Activated CD8-positive, alpha-beta memory T cell treated with anti-CD3 and anti-CD28 coated beads, Interleukin-2, amount 50 U/mL, for 24 hours (primary cell): Measurements from ENCODE around the gene ENTPD2.
"Not testable (repeated sequence)": the region's sequence is repeated elsewhere in the genome, so short reads cannot be mapped to it uniquely, and the experiment has no call there.

ENCODE experiments used
- DNase-seq: peaks from one replicate; pipeline ENCODE4 v3.0.0-alpha.2; 2020; ENCODE audit errors: extremely low read depth

The ENTPD2 gene

DNA sequence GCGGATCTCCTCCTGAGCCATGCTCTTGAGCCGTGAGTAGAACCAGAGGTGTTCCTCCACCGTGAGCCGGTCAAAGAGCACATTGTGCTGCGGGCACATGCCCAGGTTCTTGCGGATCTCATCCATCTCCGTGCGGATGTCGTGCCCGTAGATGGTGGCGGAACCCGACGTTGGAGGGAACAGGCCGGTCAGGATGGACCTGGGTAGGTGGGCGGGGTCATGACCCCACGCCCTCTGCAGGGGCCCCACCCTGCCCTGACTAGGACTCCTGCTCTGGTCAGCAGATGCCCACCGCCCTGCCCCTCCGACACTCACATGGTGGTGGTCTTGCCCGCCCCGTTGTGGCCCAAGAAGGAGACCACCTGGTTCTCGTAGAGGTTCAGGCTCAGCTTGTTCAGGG lies 37.9 kb downstream of the ENTPD2 start:
- no peak for DNase-seq

DNA sequence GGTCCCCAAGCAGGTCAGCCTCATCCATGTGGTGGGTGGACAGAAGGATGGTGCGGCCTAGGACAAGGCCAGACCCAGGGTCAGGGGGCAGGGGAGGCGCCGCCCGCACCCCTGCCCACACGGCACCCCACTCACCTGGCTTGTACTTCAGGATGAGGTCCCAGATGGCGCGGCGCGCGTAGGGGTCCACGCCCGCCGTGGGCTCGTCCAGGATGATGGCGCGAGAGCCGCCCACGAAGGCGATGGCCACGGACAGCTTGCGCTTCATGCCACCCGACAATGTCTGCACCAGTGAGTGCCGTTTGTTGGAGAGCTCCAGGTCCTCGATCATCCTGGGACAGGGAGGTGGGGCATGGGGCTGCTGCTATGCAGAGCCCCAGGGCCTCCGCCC lies 38.3 kb downstream of the ENTPD2 start:
- DNase-seq: no peak

DNA sequence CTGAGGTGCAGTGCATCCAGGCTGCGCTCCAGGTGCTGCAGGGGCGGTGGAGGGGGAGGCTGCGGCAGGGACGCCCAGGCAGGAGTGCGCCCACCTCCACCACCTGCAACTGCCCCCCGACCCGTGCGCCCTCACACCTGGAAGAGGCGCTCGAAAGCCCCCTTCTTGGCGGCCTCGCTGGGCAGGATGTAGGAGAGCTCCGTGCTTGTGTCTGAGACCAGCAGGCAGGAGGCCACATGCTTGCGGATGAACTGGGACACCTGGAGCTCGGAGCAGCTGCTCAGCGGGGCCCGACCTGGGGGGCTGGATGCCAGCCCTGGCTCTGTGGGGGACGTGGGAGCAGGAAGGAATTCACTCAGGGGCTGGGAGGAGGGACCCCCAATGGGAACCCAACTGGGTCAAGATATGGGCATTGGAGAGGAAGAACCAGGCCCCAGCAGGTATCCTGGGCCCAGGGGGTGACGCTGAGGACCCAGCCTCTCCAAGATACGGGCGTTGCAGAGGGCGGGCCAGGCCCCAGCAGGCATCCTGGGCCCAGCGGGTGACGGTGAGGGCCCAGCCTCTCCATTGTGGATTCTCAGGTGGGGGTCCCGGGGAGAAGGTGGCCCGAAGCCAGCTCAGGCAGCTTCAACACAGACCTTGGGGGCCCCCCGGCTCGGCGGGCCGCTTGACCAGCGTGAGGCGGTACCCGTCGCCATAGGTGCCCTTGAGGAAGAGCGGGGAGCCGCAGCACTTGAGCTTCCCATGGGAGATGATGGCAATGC lies 38.9 kb downstream of the ENTPD2 start:
- no peak for DNase-seq

DNA sequence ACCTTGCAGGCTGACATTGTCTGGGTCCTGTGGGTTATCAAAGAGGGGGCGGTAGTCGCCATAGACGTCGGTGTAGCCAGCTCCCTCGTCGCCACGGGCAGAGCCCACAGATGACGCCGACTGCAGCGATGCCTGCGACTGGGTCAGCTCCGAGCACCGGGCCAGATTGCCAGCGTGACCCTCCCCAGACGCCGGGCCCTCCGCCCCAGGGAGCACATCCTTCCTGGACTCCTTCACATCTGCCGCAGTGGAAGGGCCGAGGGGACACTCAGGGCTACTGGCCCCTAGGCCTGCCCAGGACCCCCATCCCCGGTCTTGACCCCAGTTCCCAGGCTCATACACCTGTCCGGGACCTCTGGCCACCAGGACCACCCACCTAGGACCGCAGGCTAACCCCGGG lies 39.7 kb downstream of the ENTPD2 start:
- DNase-seq: no peak

DNA sequence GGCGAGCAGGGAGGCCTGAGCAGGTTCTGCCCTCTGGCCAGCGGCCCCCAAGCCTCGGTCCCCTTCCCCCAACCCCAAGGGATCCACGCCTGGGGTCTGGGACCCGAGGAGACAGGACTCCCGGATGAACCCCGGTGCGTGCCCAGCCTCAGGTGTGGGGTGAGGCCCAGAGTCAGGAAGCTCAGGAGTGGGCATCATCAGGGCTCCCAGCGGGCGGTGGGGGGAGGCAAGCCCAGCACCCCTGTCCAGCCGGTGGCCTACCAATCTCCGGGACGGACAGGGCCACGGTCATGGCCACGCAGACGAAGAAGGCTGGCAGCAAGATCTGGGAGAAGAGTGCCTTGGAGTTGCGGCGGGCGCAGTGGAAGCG lies 40.3 kb downstream of the ENTPD2 start:
- no peak for DNase-seq

DNA sequence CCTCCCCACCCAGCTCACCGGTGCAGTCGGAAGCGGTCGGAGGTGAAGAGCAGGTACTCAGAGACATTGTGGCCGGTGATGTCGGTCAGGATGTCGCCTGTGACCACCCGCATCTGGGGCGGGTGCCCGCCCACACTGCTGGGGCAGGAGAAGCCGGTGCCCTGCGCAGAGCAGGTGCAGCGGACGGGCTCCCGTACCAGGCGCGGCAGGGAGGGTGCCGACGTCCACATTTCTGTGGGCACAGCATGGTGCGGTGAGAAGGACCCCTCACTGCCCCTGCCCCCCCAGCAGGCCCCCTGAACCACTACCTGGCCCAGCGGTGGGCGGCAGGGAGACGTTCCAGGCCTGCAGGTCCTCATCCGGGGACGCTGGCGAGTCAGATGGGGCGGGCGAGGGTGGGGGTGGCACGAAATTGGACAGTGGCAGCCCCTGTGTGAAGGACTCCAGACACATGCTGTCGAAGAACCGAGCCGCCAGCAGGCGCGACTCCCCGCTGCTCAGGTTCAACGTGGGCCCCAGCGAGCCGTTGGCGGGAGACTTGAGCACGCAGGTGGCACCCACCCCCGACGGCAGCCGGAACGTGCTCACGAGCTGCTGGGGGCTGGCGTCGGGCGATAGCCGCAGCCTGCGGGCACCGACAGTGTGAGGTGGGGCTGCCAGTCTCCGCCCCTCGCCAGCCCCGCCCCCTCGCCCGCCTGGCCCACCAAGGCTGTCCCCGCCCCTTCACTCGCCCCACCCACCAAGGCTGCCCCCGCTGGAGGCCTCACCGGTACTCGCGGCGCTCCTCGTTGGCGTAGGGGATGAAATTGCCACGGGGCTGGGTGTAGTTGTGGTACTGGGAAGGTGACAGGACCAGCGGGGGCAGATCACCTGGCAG lies 40.9 kb downstream of the ENTPD2 start:
- no peak for DNase-seq

DNA sequence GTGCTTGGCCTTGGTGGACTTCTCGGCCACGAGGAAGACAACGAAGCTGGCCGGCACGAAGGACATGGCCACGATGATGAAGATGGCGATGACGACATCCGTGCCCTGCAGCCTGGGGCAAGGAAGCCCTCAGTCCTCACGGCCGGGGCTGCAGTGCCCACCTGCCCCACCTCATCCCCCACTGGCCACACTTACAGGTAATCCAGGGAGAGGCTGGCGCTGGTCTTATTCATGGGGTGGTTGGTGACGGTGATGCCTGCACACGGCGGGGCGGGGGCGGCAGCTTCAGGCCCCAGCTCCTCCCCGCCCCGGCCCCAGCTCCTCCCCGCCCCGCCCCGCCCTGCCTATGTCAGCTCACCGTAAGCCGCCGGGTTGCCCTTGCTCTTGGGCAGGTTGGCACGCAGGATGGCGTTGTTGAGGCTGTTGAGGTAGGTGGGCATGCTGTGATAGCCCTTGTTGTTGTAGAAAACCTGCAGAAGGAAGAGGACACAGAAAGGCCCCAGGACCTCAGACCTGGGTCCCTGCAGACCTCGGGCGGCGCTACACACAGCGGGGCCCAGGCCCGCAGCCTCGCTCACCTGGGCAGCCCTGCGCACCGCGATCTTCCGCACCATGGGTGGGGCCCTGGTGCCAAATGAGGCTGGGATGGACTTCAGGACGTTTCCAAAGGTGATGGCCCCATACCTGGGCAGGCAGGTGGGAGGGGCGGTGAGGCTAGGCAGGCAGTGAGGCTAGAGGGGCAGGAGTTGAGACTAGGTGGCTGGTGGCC lies 41.8 kb downstream of the ENTPD2 start:
- no peak for DNase-seq

DNA sequence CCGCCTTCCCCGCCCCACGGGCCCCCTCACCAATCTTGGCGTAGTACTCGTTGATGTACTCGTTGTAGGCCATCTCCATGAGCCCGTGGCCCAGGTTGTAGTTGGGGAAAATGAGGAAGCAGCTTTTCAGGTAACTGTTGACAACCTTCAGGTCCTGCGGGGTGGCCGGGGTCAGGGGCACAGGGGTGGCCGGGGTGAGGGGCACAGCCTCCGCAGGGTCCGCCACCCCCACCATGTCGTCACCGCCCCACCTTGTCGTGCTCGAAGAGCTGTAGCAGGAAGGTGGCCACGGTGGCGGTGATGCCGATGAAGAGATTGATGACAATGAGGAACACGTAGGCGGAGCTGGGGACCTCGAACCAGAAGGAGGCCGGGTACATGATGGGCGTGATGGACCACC lies 42.7 kb downstream of the ENTPD2 start:
- no peak for DNase-seq

DNA sequence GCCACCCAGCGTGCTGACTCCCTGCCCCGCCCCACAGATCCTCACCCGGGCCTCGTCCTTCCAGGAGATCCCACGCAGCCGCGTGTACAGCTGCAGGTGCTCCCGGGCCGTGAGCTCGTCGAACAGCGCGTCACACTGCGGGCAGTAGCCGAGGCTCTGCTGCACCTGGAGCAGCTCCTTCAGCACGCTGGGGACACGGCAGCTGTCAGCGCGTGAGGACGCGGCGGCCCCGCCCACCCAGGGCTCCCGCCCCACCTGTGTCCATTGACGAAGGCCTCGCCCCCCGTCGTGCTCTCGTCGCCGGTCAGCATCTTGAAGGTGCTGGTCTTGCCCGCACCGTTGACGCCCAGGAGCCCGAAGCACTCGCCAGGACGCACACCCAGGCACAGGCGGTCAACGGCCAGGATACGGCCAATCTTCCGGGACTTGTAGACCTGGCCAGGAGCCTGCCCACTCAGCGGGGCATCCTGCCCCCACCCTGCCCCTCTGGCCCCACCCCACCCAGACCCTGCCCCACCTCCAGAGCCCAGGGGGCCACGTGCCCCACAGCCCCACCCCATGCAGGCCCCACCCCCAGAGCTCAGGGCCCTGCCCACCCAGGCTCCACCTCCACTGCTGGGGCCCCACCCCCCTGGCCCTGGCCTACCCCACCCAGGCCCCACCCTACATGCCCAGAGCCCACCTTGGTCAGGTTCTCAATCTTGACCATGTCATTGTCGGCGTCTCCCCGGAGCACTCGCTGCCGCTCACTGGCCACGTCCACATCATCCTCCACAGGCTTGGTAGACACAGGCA lies 43.7 kb downstream of the ENTPD2 start:
- DNase-seq: no peak

DNA sequence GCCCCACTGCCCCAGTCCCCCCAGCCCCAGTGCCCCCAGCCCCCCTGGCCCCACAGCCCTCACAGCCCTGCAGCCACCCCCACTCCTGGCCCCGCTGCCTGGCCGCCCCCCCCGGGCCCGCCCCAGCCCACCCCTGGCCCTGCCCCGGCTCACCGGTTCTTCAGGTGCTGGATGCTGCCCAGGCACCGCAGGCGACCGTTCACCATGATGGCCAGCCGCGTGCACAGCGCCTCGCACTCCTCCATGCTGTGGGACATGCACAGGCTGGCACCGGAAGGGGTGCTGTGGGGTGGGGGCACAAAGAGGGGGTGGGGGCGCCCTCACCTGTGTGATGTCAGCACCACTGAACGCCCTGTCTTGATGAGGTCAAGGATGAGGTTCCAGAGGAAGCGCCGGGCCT lies 44.6 kb downstream of the ENTPD2 start:
- no peak for DNase-seq

DNA sequence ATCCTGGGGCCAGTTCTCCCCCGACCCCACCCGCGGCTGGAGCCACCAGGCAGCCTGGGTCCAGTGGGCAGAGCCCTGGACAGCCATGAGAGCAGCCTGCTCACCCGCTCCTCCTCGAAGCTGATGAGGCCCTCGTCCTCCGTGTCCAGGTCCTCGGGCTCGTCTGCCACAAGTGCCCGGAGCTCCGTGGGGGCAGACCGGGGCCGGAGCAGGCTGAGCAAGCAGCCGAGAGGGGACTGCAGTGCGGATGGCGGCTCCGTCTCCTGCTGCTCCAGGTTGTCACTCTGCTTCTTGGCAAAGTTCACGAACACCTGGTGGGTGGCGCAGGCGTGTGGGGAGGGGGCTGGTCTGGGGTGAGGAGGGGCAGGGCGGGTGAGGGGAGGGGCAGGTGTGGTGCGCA lies 45.5 kb downstream of the ENTPD2 start:
- DNase-seq: no peak

DNA sequence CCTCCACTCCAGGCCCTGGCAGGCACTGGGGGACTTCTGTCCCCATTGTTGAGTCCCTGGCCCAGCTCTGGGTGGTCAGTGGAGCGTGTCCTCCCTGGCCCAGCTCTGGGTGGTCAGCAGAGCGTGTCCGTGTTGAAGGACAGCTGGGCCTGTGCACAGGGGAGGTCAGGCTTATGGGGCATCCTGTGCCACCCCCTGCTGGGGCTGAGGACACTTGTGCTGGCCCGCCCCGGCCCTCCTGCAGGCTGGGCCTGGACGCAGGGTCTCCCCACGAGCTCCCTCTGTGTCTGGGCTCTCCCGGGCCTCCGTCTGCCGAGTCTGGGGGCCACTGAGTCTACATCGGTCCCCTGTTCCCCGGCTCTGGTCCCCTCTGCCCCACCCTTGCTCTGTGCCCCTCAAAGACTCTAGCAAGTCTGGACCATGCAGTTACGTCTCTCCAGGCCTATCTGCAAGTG lies 46.0 kb downstream of the ENTPD2 start:
- no peak for DNase-seq

DNA sequence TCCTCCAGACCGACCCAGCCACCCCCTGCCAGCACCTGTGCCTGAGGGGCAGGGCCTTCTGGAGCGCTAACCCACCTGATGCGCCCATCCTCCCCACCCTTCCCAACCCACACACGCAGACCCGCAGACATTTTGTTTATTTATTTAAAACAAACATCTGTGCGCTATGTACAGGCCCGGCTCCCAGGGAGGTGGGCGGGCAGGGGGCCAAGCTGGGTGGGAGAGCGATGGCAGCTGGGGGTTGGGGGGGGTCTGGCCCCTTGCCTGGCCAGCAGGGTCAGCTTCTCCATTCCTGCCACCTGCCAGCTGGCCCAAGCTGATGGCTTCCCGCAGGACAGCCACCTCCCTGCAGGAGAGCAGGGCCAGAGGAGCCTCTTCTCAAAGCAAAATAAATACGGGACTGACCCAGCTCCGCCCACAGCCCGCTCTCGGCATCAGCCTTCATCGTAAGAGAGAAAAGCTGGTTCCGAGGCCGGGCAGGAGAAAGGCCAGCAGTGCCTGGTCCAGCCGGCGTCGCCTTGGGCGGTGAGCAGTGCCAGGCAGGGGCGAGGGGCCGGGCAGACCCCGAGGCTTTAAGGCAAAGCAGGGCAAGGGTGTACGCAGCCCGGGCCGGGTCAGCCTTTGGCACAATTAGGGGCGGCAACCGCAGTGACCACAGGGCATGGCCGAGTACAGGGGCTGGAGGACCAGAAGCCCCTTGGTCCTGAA lies 46.6 kb downstream of the ENTPD2 start:
- no peak for DNase-seq

DNA sequence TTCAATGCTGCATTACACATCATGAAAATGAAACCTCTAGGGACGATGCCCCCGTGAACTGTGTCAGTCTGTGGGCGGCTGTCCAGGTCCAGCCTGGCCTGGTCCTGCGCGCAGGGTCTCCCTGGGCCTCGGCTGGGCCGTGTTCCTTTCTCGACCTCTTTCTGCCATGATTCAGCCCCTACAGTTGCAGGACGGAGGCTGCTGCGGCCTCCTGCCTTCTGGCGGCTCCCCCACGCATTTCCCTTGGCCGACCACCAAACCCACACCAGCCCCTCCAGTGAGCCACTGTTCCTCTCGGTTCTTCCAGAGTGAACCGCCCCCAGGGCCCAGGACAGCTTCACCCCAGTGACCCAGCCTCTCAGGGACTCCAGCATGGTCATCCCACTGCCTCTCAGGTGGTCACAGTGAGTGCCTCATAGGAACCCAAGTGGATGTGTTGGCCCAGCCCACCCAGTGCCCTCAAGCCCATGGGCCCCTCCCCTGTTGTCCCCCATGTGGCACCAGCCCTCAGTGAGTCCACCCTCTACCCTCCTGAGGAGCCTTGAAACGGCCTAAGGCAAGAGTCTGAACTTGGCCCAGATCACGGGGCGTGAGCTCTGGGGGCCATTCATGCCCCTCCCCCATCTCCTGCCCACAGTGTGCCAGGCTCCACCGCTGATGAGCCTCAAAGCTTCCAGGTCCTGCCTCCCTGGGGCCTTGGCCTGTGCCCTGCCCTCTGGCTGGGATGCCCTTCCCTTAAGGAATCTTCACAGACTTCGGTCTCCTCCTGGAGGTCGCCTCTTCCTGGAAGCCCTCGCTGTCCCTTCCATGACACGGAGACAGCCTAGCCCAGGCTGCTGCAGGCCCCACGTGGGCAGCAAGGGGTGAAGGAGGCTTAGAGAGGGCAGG lies 47.5 kb downstream of the ENTPD2 start:
- DNase-seq: no peak

DNA sequence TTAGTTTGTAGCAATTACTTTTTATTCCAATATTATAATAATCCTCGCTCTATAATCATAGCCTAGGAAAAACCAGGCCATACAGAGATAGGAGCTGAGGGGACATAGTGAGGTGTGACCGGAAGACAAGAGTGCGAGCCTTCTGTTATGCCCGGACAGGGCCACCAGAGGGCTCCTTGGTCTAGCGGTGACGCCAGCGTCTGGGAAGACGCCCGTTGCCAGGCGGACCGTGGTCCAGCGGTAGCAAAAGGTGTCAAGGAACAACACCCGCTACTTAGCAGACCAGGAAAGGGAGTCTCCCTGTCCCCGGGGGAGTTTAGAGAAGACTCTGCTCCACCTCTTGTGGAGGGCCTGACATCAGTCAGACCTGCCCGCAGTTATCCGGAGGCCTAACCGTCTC lies 49.6 kb downstream of the ENTPD2 start:
- not testable (repeated sequence) for DNase-seq

DNA sequence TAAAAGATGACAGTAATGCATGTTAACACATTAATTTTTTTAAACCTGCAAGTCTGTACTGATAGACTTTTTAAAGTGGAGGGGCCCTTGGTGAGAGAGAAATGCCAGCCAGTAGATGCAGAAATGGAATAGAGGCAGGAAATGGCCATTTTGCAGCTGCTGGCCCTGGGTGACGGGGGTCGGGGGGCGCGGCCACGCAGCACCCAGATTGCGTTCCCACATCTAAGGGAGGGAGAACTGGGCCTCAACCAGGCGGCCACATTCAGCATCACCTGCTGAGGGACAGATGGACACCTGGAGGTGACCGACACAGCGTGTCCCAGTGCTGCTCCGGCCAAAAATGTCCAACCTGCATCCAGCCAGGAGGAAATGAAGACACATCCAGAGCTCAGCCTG lies 51.2 kb downstream of the ENTPD2 start:
- DNase-seq: no peak

DNA sequence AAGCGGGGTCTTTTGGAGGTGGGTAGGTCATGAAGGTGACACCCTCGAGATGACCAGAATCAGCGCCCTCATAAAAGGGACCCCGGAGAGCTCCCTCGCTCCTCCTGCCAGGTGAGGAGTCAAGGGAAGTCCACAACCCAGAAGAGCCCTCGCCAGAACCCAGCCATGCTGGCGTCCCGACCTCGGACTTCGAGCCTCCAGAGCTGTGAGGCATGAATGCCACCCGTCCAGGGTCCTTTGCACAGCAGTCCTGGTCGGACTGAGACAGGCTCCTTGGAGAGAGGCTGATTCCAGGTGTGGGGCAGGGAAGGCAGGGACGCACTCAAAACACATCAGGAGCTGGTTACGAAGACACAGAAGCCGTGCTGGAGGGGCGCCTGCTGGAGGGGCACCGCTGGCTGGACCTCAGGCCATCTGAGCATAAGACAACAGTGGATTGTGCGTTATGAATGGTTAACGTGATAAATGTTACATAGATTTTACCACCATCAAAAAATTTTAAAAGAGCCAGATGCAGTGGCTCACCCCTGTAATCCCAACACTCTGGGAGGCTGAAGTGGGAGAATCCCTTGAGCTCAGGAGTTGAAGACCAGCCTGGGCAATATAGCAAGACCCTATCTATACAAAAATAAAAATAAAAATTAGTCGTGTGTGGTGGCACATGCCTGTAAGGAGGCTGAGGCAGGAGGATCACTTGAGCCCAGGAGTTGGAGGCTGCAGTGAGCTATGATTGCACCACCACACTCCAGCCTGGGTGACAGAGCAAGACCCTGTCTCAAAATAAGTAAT lies 51.8 kb downstream of the ENTPD2 start:
- no peak for DNase-seq

DNA sequence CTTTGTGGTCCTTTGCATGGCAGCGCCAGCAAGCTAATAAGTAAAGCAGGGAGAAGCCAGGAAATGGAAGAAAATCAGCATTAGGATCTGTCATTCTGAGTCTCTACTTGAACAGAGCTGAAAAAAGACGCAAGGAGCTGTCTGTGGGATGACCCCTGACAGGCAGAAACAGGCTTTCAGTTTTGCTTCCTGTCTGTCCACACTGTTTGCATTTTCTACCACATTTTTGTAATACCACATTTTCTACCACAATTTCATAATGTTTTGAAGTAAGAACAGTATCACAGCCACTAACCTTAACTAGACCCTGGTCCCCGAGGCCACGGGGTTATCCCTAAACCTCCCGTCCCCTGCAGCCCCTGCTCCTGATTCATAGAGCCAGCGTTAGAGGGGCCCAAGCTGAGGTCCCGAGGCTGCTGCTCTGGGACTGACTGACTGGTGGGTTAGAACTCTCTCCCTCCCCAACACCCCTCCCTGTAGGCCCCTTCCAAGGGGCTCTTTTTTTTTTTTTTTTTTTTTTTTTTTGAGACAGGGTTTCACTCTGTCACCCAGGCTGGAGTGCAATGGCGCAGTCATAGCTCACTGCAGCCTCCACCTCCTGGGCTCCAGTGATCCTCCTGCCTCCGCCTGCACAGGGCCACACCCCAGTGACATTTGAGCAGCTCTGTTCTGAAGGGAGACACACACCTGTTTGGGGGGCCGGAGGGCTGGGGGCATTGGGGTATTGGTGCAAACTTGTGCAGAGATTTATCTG lies 53.5 kb downstream of the ENTPD2 start:
- no peak for DNase-seq
